ENCODE measurements around the gene PHF2.
A peak's percentile ranks its signal among the peaks of the same experiment; 100 is the strongest.

The PHF2 gene

DNA sequence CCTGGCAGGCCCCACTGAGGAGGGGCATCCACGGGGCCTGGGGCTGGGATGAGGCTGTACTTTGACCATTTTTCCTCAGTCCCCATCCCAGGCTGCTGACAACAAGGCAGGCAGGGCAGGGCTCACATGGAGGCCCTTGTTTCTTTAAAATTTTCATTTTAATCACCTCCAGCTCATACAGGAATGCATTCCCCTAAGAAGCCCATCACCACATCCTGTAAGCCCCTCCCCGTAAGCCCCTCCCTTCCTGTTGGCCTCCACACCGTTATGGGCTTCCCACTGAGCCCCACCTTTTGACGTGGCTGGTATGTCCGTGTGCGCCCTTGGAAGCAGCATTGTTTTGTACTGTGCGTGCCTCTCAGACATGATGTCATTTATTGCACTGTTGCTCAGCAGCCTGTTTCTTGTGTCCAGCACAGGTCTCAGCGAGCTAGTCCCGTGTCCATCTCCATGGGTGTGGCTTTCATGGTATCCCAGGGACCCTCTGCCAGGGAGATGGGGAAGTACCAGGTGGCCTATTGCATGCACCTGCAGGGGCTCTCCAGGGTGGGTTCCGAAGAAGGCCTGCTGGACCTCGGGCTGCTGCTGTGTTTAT lies 22.4 kb downstream of the PHF2 start:
- Histone ChIP-seq H3K27me3 (ENCODE audit: insufficient read depth, low read length, poor library complexity, severe bottlenecking) (no peaks in the 10 kb centered on the region), H2AFZ (ENCODE audit: low read length) (no peak overlapping the region), H3F3A (ENCODE audit: low read depth) (no peaks in the 10 kb centered on the region), H3K4me3 (ENCODE audit: low read length, poor library complexity, severe bottlenecking) (no peak overlapping the region), H3K4me2 (ENCODE audit: low read depth, low read length, poor library complexity, severe bottlenecking) (peak overlapping the region; percentile 38), H3K9me2 (replicated peaks; ENCODE audit: low read depth, low read length) (no peaks in the 10 kb centered on the region), H3K4me1 (ENCODE audit: insufficient read depth, low read length, poor library complexity, severe bottlenecking) (peaks cover 39% of the 10 kb centered on the region), H3K9ac (ENCODE audit: low read depth, low read length, poor library complexity, severe bottlenecking) (no peak overlapping the region), H3K36me3 (ENCODE audit: insufficient read depth, low read length) (no peaks in the 10 kb centered on the region), H3K9me3 (ENCODE audit: insufficient read depth, low read depth, low read length) (no peaks in the 10 kb centered on the region), H3K79me2 (ENCODE audit: insufficient read depth, low read length) (peaks cover 77% of the 10 kb centered on the region; the same call in 1 of the 2 replicates), H4K20me1 (ENCODE audit: insufficient read depth, low read length, poor library complexity, severe bottlenecking) (peaks cover 6% of the 10 kb centered on the region)
- TF ChIP-seq EZH2phosphoT487 (IDR thresholded peaks at IDR 0.05; ENCODE audit: borderline replicate concordance) = no peak
- TF ChIP-seq, protein P1, sequence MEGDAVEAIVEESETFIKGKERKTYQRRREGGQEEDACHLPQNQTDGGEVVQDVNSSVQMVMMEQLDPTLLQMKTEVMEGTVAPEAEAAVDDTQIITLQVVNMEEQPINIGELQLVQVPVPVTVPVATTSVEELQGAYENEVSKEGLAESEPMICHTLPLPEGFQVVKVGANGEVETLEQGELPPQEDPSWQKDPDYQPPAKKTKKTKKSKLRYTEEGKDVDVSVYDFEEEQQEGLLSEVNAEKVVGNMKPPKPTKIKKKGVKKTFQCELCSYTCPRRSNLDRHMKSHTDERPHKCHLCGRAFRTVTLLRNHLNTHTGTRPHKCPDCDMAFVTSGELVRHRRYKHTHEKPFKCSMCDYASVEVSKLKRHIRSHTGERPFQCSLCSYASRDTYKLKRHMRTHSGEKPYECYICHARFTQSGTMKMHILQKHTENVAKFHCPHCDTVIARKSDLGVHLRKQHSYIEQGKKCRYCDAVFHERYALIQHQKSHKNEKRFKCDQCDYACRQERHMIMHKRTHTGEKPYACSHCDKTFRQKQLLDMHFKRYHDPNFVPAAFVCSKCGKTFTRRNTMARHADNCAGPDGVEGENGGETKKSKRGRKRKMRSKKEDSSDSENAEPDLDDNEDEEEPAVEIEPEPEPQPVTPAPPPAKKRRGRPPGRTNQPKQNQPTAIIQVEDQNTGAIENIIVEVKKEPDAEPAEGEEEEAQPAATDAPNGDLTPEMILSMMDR (conservative IDR thresholded peaks at IDR 0.05; ENCODE audit: low read length) = no peak

DNA sequence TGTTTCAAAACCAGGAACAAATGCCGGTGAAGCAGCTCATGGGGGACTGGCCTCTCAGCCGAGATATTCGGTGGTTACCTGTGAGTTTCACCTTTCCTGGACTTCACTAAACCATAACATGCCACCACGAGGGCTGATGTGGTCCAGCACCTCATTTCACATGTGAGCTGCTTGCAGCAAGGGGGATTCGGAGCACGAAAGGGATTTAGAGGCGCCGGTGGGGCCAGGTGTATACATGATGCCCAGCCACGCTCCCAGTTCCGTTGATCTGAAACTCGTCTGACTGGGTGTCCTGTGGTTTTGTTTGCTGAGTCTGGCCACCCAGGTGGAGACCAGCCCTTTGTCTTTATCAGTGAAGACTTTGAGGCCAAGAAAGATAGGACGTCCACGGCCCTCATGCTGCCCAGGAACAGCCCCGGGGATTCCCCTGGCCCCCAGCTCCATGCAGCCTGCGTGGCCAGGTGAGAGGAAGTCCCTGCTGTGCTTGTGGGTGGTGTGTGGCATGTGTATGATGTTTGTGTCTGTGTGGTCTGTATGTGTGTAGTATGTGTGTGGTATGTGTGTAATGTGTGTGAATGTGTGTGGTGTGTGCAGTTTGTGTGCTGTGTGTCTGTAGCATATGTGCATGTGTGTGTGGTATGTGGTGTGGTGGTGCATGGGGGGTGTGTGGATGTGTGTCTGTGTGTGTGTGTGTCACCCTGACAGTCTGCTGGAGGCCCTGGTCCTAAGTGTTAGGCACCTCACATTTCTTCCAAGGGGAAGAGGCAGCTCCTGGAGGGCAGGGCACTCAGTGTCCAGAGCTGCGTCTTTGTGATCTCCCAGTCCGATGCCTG lies 23.4 kb downstream of the PHF2 start:
- no peak for TF ChIP-seq EZH2phosphoT487 (IDR thresholded peaks at IDR 0.05; ENCODE audit: borderline replicate concordance)
- TF ChIP-seq, protein P1 (conservative IDR thresholded peaks at IDR 0.05; ENCODE audit: low read length) = no peak
- Histone ChIP-seq H3K4me2 (ENCODE audit: low read depth, low read length, poor library complexity, severe bottlenecking) (peak overlapping the region; percentile 22), H4K20me1 (ENCODE audit: insufficient read depth, low read length, poor library complexity, severe bottlenecking) (peaks cover 6% of the 10 kb centered on the region), H3K27me3 (ENCODE audit: insufficient read depth, low read length, poor library complexity, severe bottlenecking) (no peaks in the 10 kb centered on the region), H2AFZ (ENCODE audit: low read length) (no peak overlapping the region), H3K9ac (ENCODE audit: low read depth, low read length, poor library complexity, severe bottlenecking) (no peak overlapping the region), H3K9me3 (ENCODE audit: insufficient read depth, low read depth, low read length) (no peaks in the 10 kb centered on the region), H3K4me3 (ENCODE audit: low read length, poor library complexity, severe bottlenecking) (no peak overlapping the region), H3K36me3 (ENCODE audit: insufficient read depth, low read length) (no peaks in the 10 kb centered on the region), H3F3A (ENCODE audit: low read depth) (no peaks in the 10 kb centered on the region), H3K9me2 (replicated peaks; ENCODE audit: low read depth, low read length) (no peaks in the 10 kb centered on the region), H3K79me2 (ENCODE audit: insufficient read depth, low read length) (peaks cover 71% of the 10 kb centered on the region; the same call in 1 of the 2 replicates), H3K4me1 (ENCODE audit: insufficient read depth, low read length, poor library complexity, severe bottlenecking) (peaks cover 39% of the 10 kb centered on the region)

DNA sequence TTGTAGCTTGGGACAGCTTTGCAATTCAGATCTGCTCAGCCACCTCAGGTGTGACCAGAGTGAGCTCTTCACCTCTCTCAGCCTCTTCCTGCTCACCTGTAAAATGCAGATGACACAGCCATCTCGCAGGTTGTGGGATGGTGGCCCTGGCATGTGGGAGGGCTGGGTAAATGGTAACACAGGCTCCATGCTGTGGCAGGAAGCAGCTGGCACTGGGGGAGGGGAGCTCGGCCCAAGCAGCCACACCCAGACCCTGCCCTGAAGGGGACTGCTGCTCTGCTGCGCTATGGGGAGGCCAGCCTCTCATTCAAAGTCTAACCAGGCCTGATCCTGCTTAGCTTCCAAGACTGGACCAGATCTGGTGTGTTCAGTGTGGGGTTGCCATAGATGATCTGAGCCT lies 24.1 kb downstream of the PHF2 start:
- H3F3A ChIP-seq (ENCODE audit: low read depth) = no peaks in the 10 kb centered on the region
- peak overlapping the region; percentile 22 for H3K4me2 ChIP-seq (ENCODE audit: low read depth, low read length, poor library complexity, severe bottlenecking)
- H3K9ac ChIP-seq (ENCODE audit: low read depth, low read length, poor library complexity, severe bottlenecking) = no peak overlapping the region

More for the DNA sequence above, 24.1 kb downstream of the PHF2 start:
- no peaks in the 10 kb centered on the region for H3K27me3 ChIP-seq (ENCODE audit: insufficient read depth, low read length, poor library complexity, severe bottlenecking)
- H3K36me3 ChIP-seq (ENCODE audit: insufficient read depth, low read length) = no peaks in the 10 kb centered on the region
- H3K9me3 ChIP-seq (ENCODE audit: insufficient read depth, low read depth, low read length) = no peaks in the 10 kb centered on the region
- peaks cover 6% of the 10 kb centered on the region for H4K20me1 ChIP-seq (ENCODE audit: insufficient read depth, low read length, poor library complexity, severe bottlenecking)
- no peak for TF ChIP-seq EZH2phosphoT487 (IDR thresholded peaks at IDR 0.05; ENCODE audit: borderline replicate concordance)
- TF ChIP-seq, protein P1 (conservative IDR thresholded peaks at IDR 0.05; ENCODE audit: low read length) = no peak
- H3K79me2 ChIP-seq (ENCODE audit: insufficient read depth, low read length) = peaks cover 76% of the 10 kb centered on the region; the same call in 1 of the 2 replicates
- no peak overlapping the region for H2AFZ ChIP-seq (ENCODE audit: low read length)
- H3K4me1 ChIP-seq (ENCODE audit: insufficient read depth, low read length, poor library complexity, severe bottlenecking) = peaks cover 39% of the 10 kb centered on the region
- no peaks in the 10 kb centered on the region for H3K9me2 ChIP-seq (replicated peaks; ENCODE audit: low read depth, low read length)
- H3K4me3 ChIP-seq (ENCODE audit: low read length, poor library complexity, severe bottlenecking) = no peak overlapping the region
